ENCODE data around the gene OR5P2. TPM values are rescaled to one million over a fixed set of nuclear protein-coding genes. Genes with fewer than 3 reads are reported as not detected.

OR5P2 gene
- total and polyA plus RNA-seq, 2 of the 8 experiments (the other 6 are each of a cell fraction or from before 2014, with no cell fraction given) = 0.08 TPM; not detected in 1

DNA sequence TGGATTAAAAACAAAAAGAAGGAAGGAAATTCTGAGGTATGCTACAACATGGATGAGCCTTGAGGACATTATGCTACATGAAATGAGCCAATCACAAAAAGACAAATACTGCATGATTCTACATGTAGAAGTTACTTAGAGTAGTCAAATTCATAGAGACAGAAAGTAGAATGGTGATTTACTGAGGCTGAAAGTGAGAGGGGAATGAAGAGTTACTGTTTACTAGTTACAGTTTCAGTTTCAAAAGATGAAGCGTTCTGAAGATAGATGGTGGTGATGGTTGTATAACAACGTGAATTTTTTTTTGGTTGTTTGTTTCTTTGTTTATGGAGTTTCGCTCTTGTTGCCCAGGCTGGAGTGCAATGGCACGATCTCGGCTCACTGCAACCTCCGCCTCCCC is 9.5 kb downstream of the OR5P2 start (continued):
- no peak for TF ChIP-seq RFX5 (IDR thresholded peaks at IDR 0.05; ENCODE audit: borderline replicate concordance, low read depth, low read length)
- TF ChIP-seq HDAC2 (IDR thresholded peaks at IDR 0.05; ENCODE audit: borderline replicate concordance in 1 of 2, low read depth in 2 of 2, low read length in 2 of 2) = no peak
- TF ChIP-seq, protein P1, sequence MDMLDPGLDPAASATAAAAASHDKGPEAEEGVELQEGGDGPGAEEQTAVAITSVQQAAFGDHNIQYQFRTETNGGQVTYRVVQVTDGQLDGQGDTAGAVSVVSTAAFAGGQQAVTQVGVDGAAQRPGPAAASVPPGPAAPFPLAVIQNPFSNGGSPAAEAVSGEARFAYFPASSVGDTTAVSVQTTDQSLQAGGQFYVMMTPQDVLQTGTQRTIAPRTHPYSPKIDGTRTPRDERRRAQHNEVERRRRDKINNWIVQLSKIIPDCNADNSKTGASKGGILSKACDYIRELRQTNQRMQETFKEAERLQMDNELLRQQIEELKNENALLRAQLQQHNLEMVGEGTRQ (IDR thresholded peaks at IDR 0.05; ENCODE audit: low read length) = no peak
- no peak for TF ChIP-seq SUZ12 (IDR thresholded peaks at IDR 0.05; ENCODE audit: low read length)
